Activated CD4-positive, alpha-beta T cell treated with anti-CD3 and anti-CD28 coated beads for 1 hour (primary cell): ENCODE results near the gene TMEM120B.
"Not testable (repeated sequence)": the region's sequence is repeated elsewhere in the genome, so short reads cannot be mapped to it uniquely, and the experiment has no call there.

Experiments used
- DNase-seq: peaks from one replicate; pipeline ENCODE4 v3.0.0-alpha.2; 2020

Gene TMEM120B

DNA sequence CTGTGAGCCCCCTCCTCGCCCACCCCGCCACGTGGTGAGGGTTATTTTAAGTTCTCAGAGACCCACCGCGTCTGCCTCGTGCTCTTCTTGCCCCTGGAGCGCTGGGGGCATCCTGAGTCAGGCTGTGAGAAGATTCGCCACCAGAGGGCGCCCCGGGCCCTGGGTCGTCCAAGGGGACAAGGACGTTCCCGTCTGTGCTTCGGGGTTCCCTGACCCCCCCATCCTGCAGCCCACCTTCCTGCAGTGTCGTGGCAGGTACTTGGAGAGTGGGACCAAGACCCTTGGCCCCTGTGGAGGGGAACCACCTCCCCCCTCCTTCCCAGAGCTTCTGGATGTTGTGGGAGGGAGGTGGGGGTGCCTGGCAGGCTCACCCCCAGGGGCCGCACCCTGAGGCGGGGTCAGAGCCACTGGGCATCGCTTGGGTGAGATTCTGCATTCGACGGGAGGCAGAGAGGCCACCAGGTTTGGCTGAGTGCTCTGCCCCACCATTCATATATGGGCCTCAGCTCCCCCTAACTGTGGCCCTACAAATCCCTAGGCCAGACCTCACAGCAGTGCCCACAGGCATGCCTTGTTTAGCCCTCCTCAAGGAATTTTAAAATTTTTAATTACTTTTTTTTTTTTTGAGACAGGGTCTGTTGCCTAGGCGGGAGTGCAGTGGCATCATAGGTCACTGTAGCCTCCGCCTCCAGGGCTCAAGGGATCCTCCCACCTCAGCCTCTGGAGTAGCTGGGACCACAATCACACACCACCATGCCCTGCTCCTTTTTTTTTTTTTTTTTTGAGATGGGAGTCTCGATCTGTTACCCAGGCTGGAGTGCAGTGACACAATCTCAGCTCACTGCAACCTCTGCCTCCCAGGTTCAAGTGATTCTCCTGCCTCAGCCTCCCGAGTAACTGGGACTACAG, 63.9 kb downstream of the TMEM120B start:
- DNase-seq = peak; percentile 88

DNA sequence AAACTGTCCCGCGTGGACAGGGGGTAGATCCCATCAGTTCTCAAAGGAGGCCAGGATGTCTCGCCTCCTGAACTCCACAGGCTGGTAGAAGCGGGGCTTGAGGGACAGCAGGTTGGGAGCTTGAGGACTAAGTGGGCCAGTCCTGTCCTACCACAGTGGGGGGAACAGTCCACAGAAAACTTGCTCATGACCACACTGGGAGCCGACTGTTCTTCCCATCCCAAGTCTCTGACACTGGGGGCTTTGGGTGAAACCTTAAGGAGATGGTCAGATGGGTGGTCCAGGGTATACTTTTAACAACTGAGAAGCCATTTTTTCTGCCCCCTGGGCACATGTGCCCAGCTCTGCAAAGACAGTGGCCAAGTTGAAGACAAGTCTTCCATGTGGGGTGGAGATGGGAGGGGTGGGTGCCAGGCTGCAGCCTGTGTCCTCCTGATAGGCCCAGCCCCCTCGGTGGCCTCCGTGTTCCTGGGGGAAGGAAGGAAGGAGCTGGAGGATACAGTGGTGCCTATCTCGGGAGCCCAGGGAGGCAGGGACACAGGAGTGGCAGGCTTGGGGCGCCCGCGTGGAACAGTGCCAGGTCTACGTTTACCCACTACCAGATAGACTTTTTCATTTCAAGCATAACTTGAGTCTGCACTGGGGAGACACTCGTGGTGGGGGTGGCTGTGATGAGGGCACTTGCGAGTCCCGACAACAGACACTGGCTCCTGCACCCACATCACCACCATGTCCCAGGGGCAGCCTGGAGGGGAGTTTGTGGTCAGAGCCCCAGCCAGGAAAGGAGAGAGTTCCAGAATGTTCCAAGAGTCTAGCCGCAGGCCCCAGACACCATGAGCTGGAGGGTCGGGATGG, 66.2 kb downstream of the TMEM120B start:
- no peak for DNase-seq

- no peak for DNase-seq
Measured at GRCh38 chr12:121779422-121779895, 66.9 kb downstream of the TMEM120B start.

- no peak for DNase-seq
Measured at GRCh38 chr12:121780429-121780828, 67.9 kb downstream of the TMEM120B start.

DNA sequence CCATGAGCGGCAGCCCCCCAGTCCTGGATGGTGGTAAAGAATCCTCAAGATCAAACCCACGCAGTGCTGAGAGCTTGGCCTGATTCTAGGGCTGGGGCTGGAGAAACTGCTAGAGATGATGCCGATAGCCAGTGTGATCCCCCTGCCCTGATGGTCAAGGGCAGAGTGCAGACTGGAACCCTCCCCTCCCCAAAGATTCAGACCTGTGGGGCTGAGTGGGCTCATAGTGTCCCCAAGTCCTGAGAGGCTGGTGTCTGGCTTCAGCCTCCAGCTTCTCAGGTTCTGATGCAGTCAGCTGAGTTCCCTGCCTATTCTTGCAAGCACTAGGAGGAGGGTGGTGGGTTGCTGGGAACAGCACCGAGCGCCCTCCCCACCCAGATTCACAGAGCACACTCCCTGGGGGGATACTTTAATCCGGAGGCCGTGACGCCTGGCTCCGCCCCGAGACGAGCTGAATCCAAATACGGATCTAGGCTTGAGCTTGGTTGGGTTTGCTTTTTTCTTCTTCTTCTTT, 69.0 kb downstream of the TMEM120B start:
- no peak for DNase-seq

GRCh38 chr12:121781998-121782979, 69.7 kb downstream of the TMEM120B start:
- no peak for DNase-seq

DNA sequence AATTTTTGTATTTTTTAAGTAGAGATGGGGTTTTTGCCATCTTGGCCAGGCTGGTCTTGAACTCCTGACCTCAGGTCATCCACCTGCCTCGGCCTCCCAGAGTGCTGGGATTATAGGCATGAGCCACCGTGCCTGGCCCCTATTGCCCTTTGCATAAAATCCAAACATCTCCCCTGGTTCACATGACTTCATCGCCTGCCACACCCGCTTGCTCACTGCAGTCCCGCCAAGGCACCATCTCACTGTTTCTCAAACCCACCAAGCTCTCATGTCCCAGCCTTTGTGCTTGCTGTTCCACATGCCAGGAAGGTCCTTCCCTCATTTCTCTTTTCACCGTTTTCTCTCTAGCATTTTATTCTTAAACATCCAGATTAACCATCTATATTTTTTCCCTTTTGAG, 71.2 kb downstream of the TMEM120B start:
- DNase-seq = no peak

DNA sequence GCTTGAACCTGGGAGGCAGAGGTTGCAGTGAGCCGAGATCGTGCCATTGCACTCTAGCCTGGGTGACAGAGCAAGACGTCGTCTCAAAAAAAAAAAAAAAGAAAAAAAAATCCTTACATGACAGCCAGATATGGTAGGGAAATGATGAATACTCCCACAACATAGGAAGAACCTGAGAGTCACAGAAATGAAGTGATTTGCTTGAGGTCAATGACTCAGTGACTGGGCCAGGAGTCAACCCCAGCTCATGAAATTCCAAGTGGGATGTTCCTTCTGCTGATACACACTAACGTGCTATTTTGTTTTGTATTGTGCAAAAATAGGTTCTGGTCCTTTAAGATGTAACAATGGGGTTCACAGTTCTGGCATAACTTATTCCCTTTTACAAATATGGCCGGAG, 71.9 kb downstream of the TMEM120B start:
- no peak for DNase-seq

GRCh38 chr12:121786440-121786825, 73.9 kb downstream of the TMEM120B start:
- no peak for DNase-seq

DNA sequence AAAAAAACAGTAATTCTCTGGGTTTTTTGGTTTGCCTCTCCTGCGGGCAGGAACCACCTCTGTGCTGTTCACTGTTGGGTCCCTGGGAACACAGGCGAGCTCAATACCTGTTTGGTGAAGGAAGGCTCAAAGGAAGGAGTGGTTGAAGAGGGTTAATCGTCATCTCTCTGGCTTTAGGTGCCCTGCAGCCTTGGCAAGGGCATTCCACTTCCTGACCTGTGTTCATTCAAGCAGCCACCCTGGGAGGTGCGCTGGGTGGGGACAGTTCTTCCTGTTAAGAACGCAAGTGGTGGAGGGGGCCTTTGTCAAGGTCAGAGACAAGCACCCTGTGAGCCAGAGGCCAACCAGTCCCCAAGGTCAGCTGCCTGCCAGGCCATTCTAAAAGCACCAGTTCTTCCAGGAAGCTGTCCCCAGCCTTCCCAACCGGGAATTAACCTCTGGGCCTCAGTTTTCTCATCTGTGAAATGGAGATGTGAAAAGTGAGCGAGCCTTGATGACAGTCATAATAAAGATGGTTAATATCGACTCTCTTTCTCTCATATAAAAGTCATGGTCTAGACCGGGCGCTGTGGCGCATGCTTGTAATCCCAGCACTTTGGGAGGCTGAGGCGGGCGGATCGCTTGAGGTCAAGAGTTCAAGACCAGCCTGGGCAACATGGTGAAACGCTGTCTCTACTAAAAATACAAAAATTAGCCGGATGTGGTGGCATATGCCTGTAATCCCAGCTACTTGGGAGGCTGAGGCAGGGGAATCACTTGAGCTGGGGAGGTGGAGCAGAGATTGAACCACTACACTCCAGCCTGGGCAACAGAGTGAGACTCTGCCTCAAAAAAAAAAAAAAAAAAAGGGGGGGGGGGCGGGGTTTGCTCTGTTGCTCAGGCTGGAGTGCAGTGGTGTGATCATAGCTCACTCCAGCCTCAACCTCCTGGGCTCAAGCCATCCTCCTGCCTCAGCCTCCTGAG, 74.8 kb downstream of the TMEM120B start:
- DNase-seq = no peak

- no peak for DNase-seq
Measured at GRCh38 chr12:121788176-121788818, 75.7 kb downstream of the TMEM120B start.

GRCh38 chr12:121789233-121789781, 76.8 kb downstream of the TMEM120B start:
- no peak for DNase-seq

DNA sequence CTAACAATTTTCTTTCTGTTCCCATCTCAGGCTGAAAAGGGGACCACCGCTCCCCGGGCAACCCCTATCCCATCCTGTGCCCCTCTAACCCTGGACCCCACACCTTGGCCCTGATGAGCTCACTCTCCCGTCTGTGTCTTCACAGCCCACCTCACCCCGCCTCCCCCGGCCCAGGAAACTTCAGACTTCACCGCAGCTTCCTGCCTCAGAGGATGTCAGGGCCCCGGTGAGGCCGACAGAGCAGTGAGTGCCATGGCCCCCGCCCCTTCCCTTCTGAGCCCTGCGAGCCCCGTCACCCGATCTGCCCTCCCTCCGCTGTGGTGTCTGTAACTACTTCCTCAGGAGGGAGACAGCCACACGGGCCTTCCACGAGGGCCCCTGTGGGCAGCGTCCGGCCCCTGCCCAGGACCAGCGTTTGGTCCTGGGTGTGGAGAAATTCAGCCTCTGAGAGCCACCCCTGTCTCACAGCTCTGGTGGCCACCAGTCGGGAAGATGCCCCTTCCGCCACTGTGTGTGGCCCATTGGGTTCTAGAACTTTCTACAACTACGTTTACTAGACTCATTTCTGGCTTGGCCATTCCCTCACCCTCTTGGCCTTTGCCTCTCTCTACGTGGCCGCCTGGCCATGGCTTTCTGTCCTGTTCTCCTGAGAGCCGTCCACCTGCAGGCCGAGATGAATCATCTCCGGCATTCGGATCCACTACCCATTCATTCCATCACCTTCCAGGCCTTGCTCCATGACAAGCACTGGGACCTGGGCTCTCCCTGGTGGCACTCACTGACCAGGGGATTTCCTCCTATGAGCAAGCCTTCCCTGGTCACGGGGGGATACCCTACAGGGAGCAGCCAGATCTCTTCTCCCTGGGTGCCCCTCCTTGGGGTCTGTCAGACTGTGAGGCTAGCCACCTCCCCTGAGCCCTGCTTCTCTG, 77.5 kb downstream of the TMEM120B start:
- peak; percentile 90 for DNase-seq

- DNase-seq = not testable (repeated sequence)
Measured at GRCh38 chr12:121790785-121791184, 78.2 kb downstream of the TMEM120B start.

GRCh38 chr12:121791671-121792551, 79.4 kb downstream of the TMEM120B start:
- DNase-seq = no peak

- DNase-seq = peak; percentile 36
Measured at GRCh38 chr12:121792607-121793439, 80.3 kb downstream of the TMEM120B start.

DNA sequence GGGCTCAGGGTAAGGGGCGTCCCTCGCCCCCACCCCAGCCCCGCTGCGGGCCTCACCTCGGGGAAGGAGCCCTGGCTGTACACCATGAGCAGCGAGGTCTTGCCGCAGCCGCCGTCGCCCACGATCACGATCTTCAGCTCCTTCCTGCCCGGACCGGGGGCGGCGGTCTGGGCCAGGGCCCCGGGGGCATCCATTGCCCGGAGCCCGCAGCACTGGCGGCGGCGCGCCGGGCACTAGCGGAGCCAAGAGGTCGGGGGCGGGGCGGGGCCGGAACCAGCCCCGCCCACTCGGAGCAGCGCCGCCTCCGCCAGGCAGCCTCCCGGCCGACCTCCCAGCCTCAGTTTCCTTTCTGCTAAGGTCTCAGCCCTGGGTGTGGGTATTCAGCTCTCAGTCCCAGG, 80.9 kb downstream of the TMEM120B start, which contains the start of gene RHOF:
Gene RHOF, minus strand, starts transcription at position 249 of the 398 bp plus-strand sequence. Its CDS starts 55 bp downstream, at position 194.
- no peak for DNase-seq
